Right atrium auricular region (tissue), 2 donors: Measurements from ENCODE around the gene DCANP1. TPM values are rescaled to one million over a fixed set of nuclear protein-coding genes. Genes with fewer than 3 reads are reported as not detected.

Experiments
- DNase-seq: peaks from one replicate; pipeline ENCODE4 v3.0.0-alpha.2; 2019; ENCODE audit warnings: low spot score
- H3K27ac ChIP-seq, 2 donors: fragments of 200-600 bp; sonication (generic); 1 replicate in 1 of 2; 2 replicates in 1 of 2; pipeline ENCODE4 v1.5.1; 2016 to 2019
- H3K27me3 ChIP-seq, 2 donors: fragments of 200-600 bp; sonication (generic); one replicate each; pipeline versions ENCODE4 v1.5.1 to v1.6.0; 2017 to 2019
- H3K36me3 ChIP-seq: fragments of 200-600 bp; sonication (generic); one replicate; pipeline ENCODE4 v1.5.1; 2016
- H3K4me1 ChIP-seq, 2 donors: fragments of 200-600 bp; sonication (generic); one replicate each; pipeline versions ENCODE4 v1.5.1 to v1.6.0; 2017 to 2019
- H3K4me3 ChIP-seq, 2 donors: fragments of 200-600 bp; sonication (generic); 1 replicate in 1 of 2; 2 replicates in 1 of 2; pipeline ENCODE4 v1.5.1; 2017 to 2019; ENCODE audit warnings: mild to moderate bottlenecking in 1 of 2, moderate library complexity in 1 of 2
- H3K9me3 ChIP-seq, 2 donors: fragments of 200-600 bp; sonication (generic); one replicate each; pipeline ENCODE4 v1.5.1; 2019
- CTCF ChIP-seq, 2 donors: fragments of 200-600 bp; sonication (generic); IDR thresholded peaks; one replicate each; pipeline ENCODE4 v1.5.1; 2019; ENCODE audit warnings: antibody characterized with exemption in 2 of 2
- total RNA-seq, 2 donors: library from RNA; depleted of rRNA; stranded (reverse); fragments of >200 nt; gene quantifications; one replicate each; pipeline ENCODE4 v1.1.0, GENCODE V29; 2016

The DCANP1 gene
- total RNA-seq, 2 donors from 2014 or later: not detected

GRCh38 chr5:135491038-135491551, 43.9 kb upstream of the DCANP1 start:
- Histone ChIP-seq H3K4me3 (no peak overlapping the region), H3K9me3 (no peaks in the 10 kb centered on the region), H3K27ac (no peak overlapping the region), H3K27me3 (peaks cover 12 to 33% of the 10 kb centered on the region in 2 donors), H3K36me3 (no peaks in the 10 kb centered on the region), H3K4me1 (peaks cover 0 to 25% of the 10 kb centered on the region in 2 donors)
- DNase-seq: no peak
- TF ChIP-seq CTCF (IDR thresholded peaks at IDR 0.05): no peak

- DNase-seq: no peak
- no peaks in the 10 kb centered on the region for H3K9me3 ChIP-seq
- H3K27ac ChIP-seq: no peak overlapping the region
- H3K27me3 ChIP-seq: peaks cover 12 to 33% of the 10 kb centered on the region in 2 donors
- peak overlapping the region in 1 of 2 donors; percentile 39 for H3K4me3 ChIP-seq
- peaks cover 0 to 25% of the 10 kb centered on the region in 2 donors for H3K4me1 ChIP-seq
- TF ChIP-seq CTCF (IDR thresholded peaks at IDR 0.05): no peak
- no peaks in the 10 kb centered on the region for H3K36me3 ChIP-seq
Measured at GRCh38 chr5:135490245-135491037, 43.3 kb upstream of the DCANP1 start.

GRCh38 chr5:135489466-135490244, 42.5 kb upstream of the DCANP1 start:
- Histone ChIP-seq H3K36me3 (no peaks in the 10 kb centered on the region), H3K9me3 (no peaks in the 10 kb centered on the region), H3K27ac (no peak overlapping the region), H3K4me1 (peaks cover 0 to 25% of the 10 kb centered on the region in 2 donors), H3K27me3 (peaks cover 12 to 33% of the 10 kb centered on the region in 2 donors), H3K4me3 (peak overlapping the region in 1 of 2 donors; percentile 39)
- no peak for DNase-seq
- TF ChIP-seq CTCF (IDR thresholded peaks at IDR 0.05): no peak

GRCh38 chr5:135488727-135489465, 41.7 kb upstream of the DCANP1 start:
- peaks cover 0 to 25% of the 10 kb centered on the region in 2 donors for H3K4me1 ChIP-seq
- peak overlapping the region; percentile 25 to 39 for H3K4me3 ChIP-seq
- H3K27me3 ChIP-seq: peaks cover 12 to 33% of the 10 kb centered on the region in 2 donors
- no peak for TF ChIP-seq CTCF (IDR thresholded peaks at IDR 0.05)
- no peak overlapping the region for H3K27ac ChIP-seq
- DNase-seq: no peak
- no peaks in the 10 kb centered on the region for H3K36me3 ChIP-seq
- no peaks in the 10 kb centered on the region for H3K9me3 ChIP-seq

- Histone ChIP-seq H3K4me1 (peaks cover 0 to 25% of the 10 kb centered on the region in 2 donors), H3K27ac (no peak overlapping the region), H3K27me3 (peaks cover 12 to 33% of the 10 kb centered on the region in 2 donors), H3K36me3 (no peaks in the 10 kb centered on the region), H3K9me3 (no peaks in the 10 kb centered on the region), H3K4me3 (no peak overlapping the region)
- TF ChIP-seq CTCF (IDR thresholded peaks at IDR 0.05): no peak
- no peak for DNase-seq
Measured at GRCh38 chr5:135487839-135488514, 40.8 kb upstream of the DCANP1 start.
